ENCODE results near the gene MSANTD1. TPM values are rescaled to one million over a fixed set of nuclear protein-coding genes. Genes with fewer than 3 reads are reported as not detected.

The MSANTD1 gene
- 0.23 TPM in 1 of 2 replicates, not detected in the other for total RNA-seq

GRCh38 chr4:3248811-3249661 is at the start of gene MSANTD1:
TSS of gene MSANTD1 (plus strand) at chr4:3249159. CDS start at chr4:3249223, 64 bp downstream.

GRCh38 chr4:3292571-3293400 is 43.8 kb downstream of the MSANTD1 start, which contains the start of gene RGS12:
TSS of gene RGS12 (plus strand) at chr4:3293021. CDS start at chr4:3316171, 23,150 bp downstream.

Other genes with a start within 250 kb of the MSANTD1 start
- not detected in 2 replicates for gene HTT-AS, start 174.6 kb upstream of the MSANTD1 start, total RNA-seq
- 26.1 and 26.5 TPM in 2 replicates for gene HTT, start 174.5 kb upstream of the MSANTD1 start, total RNA-seq
- 34.1 and 43.4 TPM in 2 replicates for gene RGS12, start 43.9 kb downstream of the MSANTD1 start, total RNA-seq
- not detected in 2 replicates for gene HGFAC, start 192.8 kb downstream of the MSANTD1 start, total RNA-seq
- 1.9 and 7.5 TPM in 2 replicates for gene DOK7, start 214.1 kb downstream of the MSANTD1 start, total RNA-seq

Measured in hair follicular keratinocyte (primary cell).